SK-N-SH (cell line): Measurements from ENCODE around the gene LOX.

Experiments
- CTCF ChIP-seq: fragments of 200-600 bp; sonication (generic); IDR thresholded peaks from 2 replicates; pipeline ENCODE4 v1.6.1; 2017; ENCODE audit warnings: antibody characterized with exemption, mild to moderate bottlenecking, moderate library complexity
- EP300 ChIP-seq, 2 experiments: IDR thresholded peaks; 2 replicates each; pipeline versions ENCODE4 v1.4.0 to v1.6.1; 2012; ENCODE audit warnings: borderline replicate concordance in 1 of 2, low read depth in 1 of 2, low read length in 1 of 2
- EZH2phosphoT487 ChIP-seq: fragments of 200-600 bp; sonication (generic); IDR thresholded peaks from 2 replicates; pipeline ENCODE4 v1.6.1; 2017; ENCODE audit warnings: low read depth, mixed run types, mild to moderate bottlenecking, antibody characterized with exemption, moderate library complexity, borderline replicate concordance
- MXI1 ChIP-seq: IDR thresholded peaks from 2 replicates; pipeline ENCODE4 v1.6.1; 2012; ENCODE audit warnings: mild to moderate bottlenecking, low read depth, low read length, improper control_type of control experiment
- RCOR1 ChIP-seq: fragments of 150-350 bp; IDR thresholded peaks from 2 replicates; pipeline ENCODE4 v1.6.1; 2017; ENCODE audit warnings: antibody characterized with exemption, low read length
- SIN3A ChIP-seq: IDR thresholded peaks from 2 replicates; pipeline ENCODE4 v1.6.1; 2012; ENCODE audit warnings: low read depth, mild to moderate bottlenecking, low read length, moderate library complexity, borderline replicate concordance
- SMC3 ChIP-seq: IDR thresholded peaks from 2 replicates; pipeline ENCODE4 v1.6.1; 2012; ENCODE audit warnings: low read depth, low read length, improper control_type of control experiment
- TAF1 ChIP-seq: IDR thresholded peaks from 2 replicates; pipeline ENCODE4 v1.6.1; 2012; ENCODE audit warnings: low read depth, mild to moderate bottlenecking, low read length, moderate library complexity, borderline replicate concordance
- TEAD4 ChIP-seq: IDR thresholded peaks from 2 replicates; pipeline ENCODE4 v1.4.0; 2012; ENCODE audit warnings: mild to moderate bottlenecking, borderline replicate concordance; ENCODE audit not compliant: insufficient read depth
- USF2 ChIP-seq: fragments of 150-350 bp; IDR thresholded peaks from 2 replicates; pipeline ENCODE4 v1.6.1; 2017; ENCODE audit warnings: antibody characterized with exemption, low read length, low read depth, borderline replicate concordance

- TF ChIP-seq TEAD4: no peak
- TF ChIP-seq MXI1: no peak
- no peak for TF ChIP-seq EZH2phosphoT487
- no peak for TF ChIP-seq CTCF
- TF ChIP-seq RCOR1: no peak
- no peak for TF ChIP-seq SMC3
- TF ChIP-seq SIN3A: no peak
- no peak for TF ChIP-seq EP300 (IDR thresholded peaks at IDR 0.05; ENCODE audit: borderline replicate concordance in 1 of 2, low read depth in 1 of 2, low read length in 1 of 2)
- no peak for TF ChIP-seq USF2
- no peak for TF ChIP-seq TAF1
Observed at GRCh38 chr5:122083535-122083934, 5.5 kb upstream of the LOX start.
